HEK293 (cell line): ENCODE measurements around the gene DIP2B.

Experiments
- GLI4 ChIP-seq: fragments of 450-650 bp; formaldehyde crosslinking; IDR thresholded peaks from 2 replicates; pipeline ENCODE4 v1.5.1; 2016; ENCODE audit warnings: missing biosample characterization, missing genetic modification characterization
- HIC1 ChIP-seq: fragments of 450-650 bp; formaldehyde crosslinking; IDR thresholded peaks from 2 replicates; pipeline ENCODE4 v1.5.1; 2016; ENCODE audit warnings: missing biosample characterization, missing genetic modification characterization
- HOXA7 ChIP-seq: sonication (generic); formaldehyde crosslinking; IDR thresholded peaks from 2 replicates; pipeline ENCODE4 v1.8.1; 2022; ENCODE audit warnings: missing genetic modification reagents, borderline replicate concordance
- IKZF3 ChIP-seq: fragments of 450-650 bp; IDR thresholded peaks from 2 replicates; pipeline ENCODE4 v1.5.0; 2018; ENCODE audit warnings: missing biosample characterization, mild to moderate bottlenecking, missing genetic modification characterization, moderate library complexity
- KLF10 ChIP-seq: fragments of 450-650 bp; IDR thresholded peaks from 2 replicates; pipeline ENCODE4 v1.5.1; 2018; ENCODE audit warnings: missing biosample characterization, mild to moderate bottlenecking, missing genetic modification characterization
- KLF16 ChIP-seq: fragments of 450-650 bp; formaldehyde crosslinking; IDR thresholded peaks from 2 replicates; pipeline ENCODE4 v1.5.1; 2017; ENCODE audit warnings: missing biosample characterization, missing genetic modification characterization
- KLF17 ChIP-seq: fragments of 450-650 bp; formaldehyde crosslinking; IDR thresholded peaks from 2 replicates; pipeline ENCODE4 v1.5.1; 2016; ENCODE audit warnings: missing biosample characterization, missing genetic modification characterization
- PRDM10 ChIP-seq: fragments of 450-650 bp; formaldehyde crosslinking; IDR thresholded peaks from 2 replicates; pipeline ENCODE4 v1.5.1; 2016; ENCODE audit warnings: missing biosample characterization, missing genetic modification characterization
- SALL2 ChIP-seq: fragments of 450-650 bp; formaldehyde crosslinking; IDR thresholded peaks from 2 replicates; pipeline ENCODE4 v1.5.0; 2017; ENCODE audit warnings: missing biosample characterization, mild to moderate bottlenecking, missing genetic modification characterization, borderline replicate concordance
- SCRT2 ChIP-seq: fragments of 450-650 bp; formaldehyde crosslinking; IDR thresholded peaks from 2 replicates; pipeline ENCODE4 v1.5.1; 2016; ENCODE audit warnings: missing biosample characterization, missing genetic modification characterization
- ZBTB1 ChIP-seq: fragments of 450-650 bp; formaldehyde crosslinking; IDR thresholded peaks from 2 replicates; pipeline ENCODE4 v1.5.1; 2016; ENCODE audit warnings: missing biosample characterization, missing genetic modification characterization
- ZBTB7A ChIP-seq: fragments of 450-650 bp; formaldehyde crosslinking; IDR thresholded peaks from 2 replicates; pipeline ENCODE4 v1.5.1; 2016; ENCODE audit warnings: low read depth, missing biosample characterization, missing genetic modification characterization
- ZEB2 ChIP-seq: fragments of 450-650 bp; formaldehyde crosslinking; IDR thresholded peaks from 2 replicates; pipeline ENCODE4 v1.5.1; 2016; ENCODE audit warnings: missing biosample characterization, missing genetic modification characterization
- ZFP3 ChIP-seq: fragments of 450-650 bp; formaldehyde crosslinking; IDR thresholded peaks from 2 replicates; pipeline ENCODE4 v1.5.1; 2016; ENCODE audit warnings: low read depth, missing biosample characterization, missing genetic modification characterization
- ZFP69B ChIP-seq: fragments of 450-650 bp; formaldehyde crosslinking; IDR thresholded peaks from 2 replicates; pipeline ENCODE4 v1.5.1; 2016; ENCODE audit warnings: missing biosample characterization, missing genetic modification characterization
- ZNF16 ChIP-seq: fragments of 450-650 bp; formaldehyde crosslinking; IDR thresholded peaks from 2 replicates; pipeline ENCODE4 v1.5.1; 2016; ENCODE audit warnings: low read depth, missing biosample characterization, missing genetic modification characterization
- ZNF174 ChIP-seq: fragments of 450-650 bp; formaldehyde crosslinking; IDR thresholded peaks from 2 replicates; pipeline ENCODE4 v1.5.0; 2017; ENCODE audit warnings: missing biosample characterization, mild to moderate bottlenecking, missing genetic modification characterization
- ZNF184 ChIP-seq: fragments of 450-650 bp; IDR thresholded peaks from 2 replicates; pipeline ENCODE4 v1.5.1; 2018; ENCODE audit warnings: missing biosample characterization, mild to moderate bottlenecking, missing genetic modification characterization
- ZNF311 ChIP-seq: fragments of 450-650 bp; formaldehyde crosslinking; IDR thresholded peaks from 2 replicates; pipeline ENCODE4 v1.5.1; 2017; ENCODE audit warnings: missing biosample characterization, missing genetic modification characterization, borderline replicate concordance
- ZNF354C ChIP-seq: fragments of 450-650 bp; formaldehyde crosslinking; IDR thresholded peaks from 2 replicates; pipeline ENCODE4 v1.5.1; 2016; ENCODE audit warnings: missing biosample characterization, missing genetic modification characterization, low read depth, borderline replicate concordance
- ZNF398 ChIP-seq: fragments of 450-650 bp; formaldehyde crosslinking; IDR thresholded peaks from 2 replicates; pipeline ENCODE4 v1.5.1; 2017; ENCODE audit warnings: missing biosample characterization, missing genetic modification characterization
- ZNF549 ChIP-seq: fragments of 450-650 bp; IDR thresholded peaks from 2 replicates; pipeline ENCODE4 v1.5.1; 2018; ENCODE audit warnings: missing biosample characterization, missing genetic modification characterization, mild to moderate bottlenecking, inconsistent platforms, moderate library complexity
- ZNF580 ChIP-seq: fragments of 450-650 bp; formaldehyde crosslinking; IDR thresholded peaks from 2 replicates; pipeline ENCODE4 v1.5.1; 2016; ENCODE audit warnings: missing biosample characterization, missing genetic modification characterization
- ZNF600 ChIP-seq: fragments of 450-650 bp; formaldehyde crosslinking; IDR thresholded peaks from 2 replicates; pipeline ENCODE4 v1.5.1; 2016; ENCODE audit warnings: missing biosample characterization, missing genetic modification characterization
- ZNF621 ChIP-seq: fragments of 450-650 bp; formaldehyde crosslinking; IDR thresholded peaks from 2 replicates; pipeline ENCODE4 v1.5.1; 2017; ENCODE audit warnings: missing biosample characterization, missing genetic modification characterization
- ZNF639 ChIP-seq: fragments of 450-650 bp; formaldehyde crosslinking; IDR thresholded peaks from 2 replicates; pipeline ENCODE4 v1.5.1; 2016; ENCODE audit warnings: missing biosample characterization, missing genetic modification characterization
- ZNF654 ChIP-seq: fragments of 450-650 bp; formaldehyde crosslinking; IDR thresholded peaks from 2 replicates; pipeline ENCODE4 v1.5.1; 2016; ENCODE audit warnings: low read depth, missing biosample characterization, missing genetic modification characterization
- ZNF791 ChIP-seq: fragments of 450-650 bp; formaldehyde crosslinking; IDR thresholded peaks from 2 replicates; pipeline ENCODE4 v1.5.1; 2016; ENCODE audit warnings: missing biosample characterization, missing genetic modification characterization

DIP2B gene

GRCh38 chr12:50504798-50505674 is at the start of gene DIP2B (continued):
- TF ChIP-seq ZNF16 (tag by site-specific recombination) (no peak), ZNF354C (tag by site-specific recombination) (no peak), ZNF549 (tag by site-specific recombination) (no peak), ZFP69B (tag by site-specific recombination) (peak; percentile 62; the same call in 1 of the 2 replicates), ZNF580 (tag by site-specific recombination) (peak; percentile 81), KLF17 (0 out of 2 replicates have a peak, but pooled peaks have one; percentile 42), HOXA7 (CRISPR knock-in tag) (no peak), ZNF311 (no peak), ZEB2 (tag by site-specific recombination) (peak; percentile 1; the same call in 1 of the 2 replicates), ZBTB1 (tag by site-specific recombination) (no peak), ZFP3 (no peak), KLF16 (tag by site-specific recombination) (no peak; the same call in 1 of the 2 replicates), PRDM10 (tag by site-specific recombination) (peak; percentile 96), ZNF184 (tag by site-specific recombination) (peak; percentile 44; the same call in 1 of the 2 replicates), IKZF3 (tag by site-specific recombination) (no peak), ZNF600 (tag by site-specific recombination) (peak; percentile 83), ZNF621 (tag by site-specific recombination) (no peak), ZNF174 (tag by site-specific recombination) (no peak), ZNF398 (peak; percentile 83), KLF10 (peak; percentile 43; the same call in 1 of the 2 replicates), SALL2 (no peak), ZNF791 (tag by site-specific recombination) (no peak), ZBTB7A (tag by site-specific recombination) (0 out of 2 replicates have a peak, but pooled peaks have one; percentile 23), GLI4 (no peak), SCRT2 (tag by site-specific recombination) (0 out of 2 replicates have a peak, but pooled peaks have one; percentile 13), ZNF654 (peak; percentile 96), ZNF639 (tag by site-specific recombination) (0 out of 2 replicates have a peak, but pooled peaks have one; percentile 35), HIC1 (0 out of 2 replicates have a peak, but pooled peaks have one; percentile 48)
